RKO (cell line): ENCODE data around the gene STAG2.
"Not testable (repeated sequence)": the region's sequence is repeated elsewhere in the genome, so short reads cannot be mapped to it uniquely, and the experiment has no call there.

Experiments used
- DNase-seq: peaks from one replicate; pipeline ENCODE4 v3.0.0-alpha.2; 2016; ENCODE audit warnings: low spot score

The STAG2 gene

GRCh38 chrX:123961268-123962005 is at the start of gene STAG2:
TSS of gene STAG2 (plus strand) at chrX:123961706. CDS start at chrX:124022628, 60,922 bp downstream.
- DNase-seq = peak; percentile 85

GRCh38 chrX:123917069-123917468 is 44.4 kb upstream of the STAG2 start:
- DNase-seq = no peak

- no peak for DNase-seq
These were observed 43.3 kb upstream of the STAG2 start for GRCh38 chrX:123918106-123918721.

GRCh38 chrX:123920105-123920785 is 41.3 kb upstream of the STAG2 start:
- DNase-seq = peak; percentile 85

GRCh38 chrX:123923211-123923610 is 38.3 kb upstream of the STAG2 start:
- DNase-seq = no peak

- no peak for DNase-seq
These were observed 37.3 kb upstream of the STAG2 start for GRCh38 chrX:123924186-123924585.

- no peak for DNase-seq
These were observed 33.7 kb upstream of the STAG2 start for GRCh38 chrX:123927845-123928244.

GRCh38 chrX:123932055-123932454 is 29.5 kb upstream of the STAG2 start:
- DNase-seq = not testable (repeated sequence)

GRCh38 chrX:123943074-123943473 is 18.4 kb upstream of the STAG2 start:
- DNase-seq = no peak

- DNase-seq = no peak
These were observed 18.0 kb upstream of the STAG2 start for GRCh38 chrX:123943488-123943887.

GRCh38 chrX:123949846-123950245 is 11.7 kb upstream of the STAG2 start:
- DNase-seq = no peak

- peak; percentile 66 for DNase-seq
These were observed 2.0 kb upstream of the STAG2 start for GRCh38 chrX:123959281-123960063.

- DNase-seq = no peak
These were observed 594 bp upstream of the STAG2 start for GRCh38 chrX:123960956-123961267.

- DNase-seq = peak; percentile 51
These were observed 531 bp downstream of the STAG2 start for GRCh38 chrX:123962006-123962467.

GRCh38 chrX:123962794-123963373 is 1.4 kb downstream of the STAG2 start:
- DNase-seq = peak; percentile 94

GRCh38 chrX:123964156-123964834 is 2.8 kb downstream of the STAG2 start:
- DNase-seq = no peak

- DNase-seq = no peak
These were observed 4.2 kb downstream of the STAG2 start for GRCh38 chrX:123965712-123966111.

GRCh38 chrX:123967497-123967896 is 6.0 kb downstream of the STAG2 start:
- no peak for DNase-seq

- DNase-seq = no peak
These were observed 7.0 kb downstream of the STAG2 start for GRCh38 chrX:123968383-123969050.

GRCh38 chrX:123971982-123972381 is 10.5 kb downstream of the STAG2 start:
- no peak for DNase-seq

GRCh38 chrX:123973921-123974320 is 12.4 kb downstream of the STAG2 start:
- no peak for DNase-seq
